Erythroblast (primary cell): ENCODE data around the gene SMCR8.
"Not testable (repeated sequence)": the region's sequence is repeated elsewhere in the genome, so short reads cannot be mapped to it uniquely, and the experiment has no call there.

Experiments
- DNase-seq, 2 experiments: peaks; one replicate each; lab custom pipeline; 2025; lab: John Stamatoyannopoulos, UW
- GATA1 ChIP-seq: IDR thresholded peaks from 2 replicates; pipeline ENCODE4 v1.6.1; 2011; ENCODE audit warnings: low read depth, mild to moderate bottlenecking, control low read depth, low read length, moderate library complexity
- POLR2A ChIP-seq: IDR thresholded peaks from 2 replicates; pipeline ENCODE4 v1.6.1; 2011; ENCODE audit warnings: mild to moderate bottlenecking, low read length

SMCR8 gene

GRCh38 chr17:18322522-18322921, 7.4 kb downstream of the SMCR8 start:
- no peak for DNase-seq
- TF ChIP-seq GATA1 (no peak), POLR2A (no peak)

- TF ChIP-seq GATA1 = no peak
- TF ChIP-seq POLR2A = peak; percentile 34
- peak in 1 of 2 experiments; percentile 14 for DNase-seq
Observed at GRCh38 chr17:18323007-18323406, 7.9 kb downstream of the SMCR8 start.

- no peak for DNase-seq
- TF ChIP-seq POLR2A (peak; percentile 24), GATA1 (no peak)
Observed at GRCh38 chr17:18323507-18324139, 8.5 kb downstream of the SMCR8 start.

GRCh38 chr17:18324140-18325050, 9.3 kb downstream of the SMCR8 start:
- DNase-seq = no peak
- TF ChIP-seq GATA1 = no peak
- no peak for TF ChIP-seq POLR2A

GRCh38 chr17:18326039-18326438, 10.9 kb downstream of the SMCR8 start:
- no peak for TF ChIP-seq POLR2A
- TF ChIP-seq GATA1 = no peak
- no peak for DNase-seq

- TF ChIP-seq GATA1 (no peak), POLR2A (no peak)
- DNase-seq = no peak
Observed at GRCh38 chr17:18326572-18326971, 11.5 kb downstream of the SMCR8 start.

- TF ChIP-seq POLR2A = no peak
- TF ChIP-seq GATA1 = no peak
- DNase-seq = no peak
Observed at GRCh38 chr17:18327093-18327492, 12.0 kb downstream of the SMCR8 start.

GRCh38 chr17:18327556-18327955, 12.5 kb downstream of the SMCR8 start:
- no peak for DNase-seq
- no peak for TF ChIP-seq POLR2A
- no peak for TF ChIP-seq GATA1

GRCh38 chr17:18328643-18329204, 13.6 kb downstream of the SMCR8 start:
- DNase-seq = no peak
- TF ChIP-seq GATA1 (no peak), POLR2A (no peak)

- TF ChIP-seq GATA1 = no peak
- no peak for TF ChIP-seq POLR2A
- DNase-seq = no peak
Observed at GRCh38 chr17:18331879-18332278, 16.8 kb downstream of the SMCR8 start.

GRCh38 chr17:18332909-18333489, 17.9 kb downstream of the SMCR8 start:
- TF ChIP-seq POLR2A (no peak), GATA1 (no peak)
- no peak for DNase-seq

GRCh38 chr17:18338158-18338557, 23.1 kb downstream of the SMCR8 start:
- not testable (repeated sequence) for DNase-seq

GRCh38 chr17:18339933-18340332, 24.8 kb downstream of the SMCR8 start:
- no peak for DNase-seq
- TF ChIP-seq GATA1 = no peak
- TF ChIP-seq POLR2A = no peak

GRCh38 chr17:18344021-18344420, 28.9 kb downstream of the SMCR8 start:
- no peak for DNase-seq
- TF ChIP-seq POLR2A (no peak), GATA1 (no peak)
